ENCODE measurements around the gene PDE8A. TPM values are rescaled to one million over a fixed set of nuclear protein-coding genes. Genes with fewer than 3 reads are reported as not detected.

PDE8A gene
- total RNA-seq, 2 donors from 2014 or later: 19.2 to 23.2 TPM

GRCh38 chr15:85034276-85034675, 52.6 kb downstream of the PDE8A start:
- no peaks in the 10 kb centered on the region for H3K27me3 ChIP-seq
- no peak for DNase-seq (ENCODE audit: low spot score)
- no peaks in the 10 kb centered on the region for H3K9me3 ChIP-seq
- H3K27ac ChIP-seq: no peak overlapping the region
- no peak for TF ChIP-seq CTCF (IDR thresholded peaks at IDR 0.05)
- peaks cover 0 to 52% of the 10 kb centered on the region in 2 donors for H3K4me1 ChIP-seq
- H3K36me3 ChIP-seq: no peaks in the 10 kb centered on the region
- H3K4me3 ChIP-seq: no peak overlapping the region

GRCh38 chr15:85035980-85036379, 54.3 kb downstream of the PDE8A start:
- peaks cover 0 to 39% of the 10 kb centered on the region in 2 donors for H3K4me1 ChIP-seq
- H3K27ac ChIP-seq: no peak overlapping the region
- H3K27me3 ChIP-seq: no peaks in the 10 kb centered on the region
- no peaks in the 10 kb centered on the region for H3K9me3 ChIP-seq
- no peak for TF ChIP-seq CTCF (IDR thresholded peaks at IDR 0.05)
- no peaks in the 10 kb centered on the region for H3K36me3 ChIP-seq
- no peak for DNase-seq (ENCODE audit: low spot score)
- no peak overlapping the region for H3K4me3 ChIP-seq

- Histone ChIP-seq H3K27me3 (no peaks in the 10 kb centered on the region), H3K27ac (no peak overlapping the region), H3K4me1 (peaks cover 0 to 31% of the 10 kb centered on the region in 2 donors), H3K36me3 (no peaks in the 10 kb centered on the region), H3K9me3 (no peaks in the 10 kb centered on the region), H3K4me3 (no peak overlapping the region)
- DNase-seq (ENCODE audit: low spot score): no peak
- no peak for TF ChIP-seq CTCF (IDR thresholded peaks at IDR 0.05)
These were observed 55.1 kb downstream of the PDE8A start for GRCh38 chr15:85036716-85037115.

GRCh38 chr15:85037641-85038040, 56.0 kb downstream of the PDE8A start:
- Histone ChIP-seq H3K27ac (no peak overlapping the region), H3K27me3 (no peaks in the 10 kb centered on the region), H3K36me3 (no peaks in the 10 kb centered on the region), H3K4me3 (no peak overlapping the region), H3K9me3 (no peaks in the 10 kb centered on the region), H3K4me1 (peaks cover 0 to 24% of the 10 kb centered on the region in 2 donors)
- DNase-seq (ENCODE audit: low spot score): no peak
- TF ChIP-seq CTCF (IDR thresholded peaks at IDR 0.05): no peak

- H3K9me3 ChIP-seq: no peaks in the 10 kb centered on the region
- H3K4me1 ChIP-seq: peaks cover 0 to 13% of the 10 kb centered on the region in 2 donors
- no peak for TF ChIP-seq CTCF (IDR thresholded peaks at IDR 0.05)
- no peak overlapping the region for H3K4me3 ChIP-seq
- no peak for DNase-seq (ENCODE audit: low spot score)
- no peak overlapping the region for H3K27ac ChIP-seq
- no peaks in the 10 kb centered on the region for H3K36me3 ChIP-seq
- no peaks in the 10 kb centered on the region for H3K27me3 ChIP-seq
These were observed 59.6 kb downstream of the PDE8A start for GRCh38 chr15:85041230-85041629.

- Histone ChIP-seq H3K36me3 (no peaks in the 10 kb centered on the region), H3K4me3 (no peak overlapping the region), H3K4me1 (peaks cover 0 to 15% of the 10 kb centered on the region in 2 donors), H3K9me3 (no peaks in the 10 kb centered on the region), H3K27me3 (no peaks in the 10 kb centered on the region), H3K27ac (no peak overlapping the region)
- DNase-seq (ENCODE audit: low spot score): no peak
- peak; percentile 45 to 81 for TF ChIP-seq CTCF (IDR thresholded peaks at IDR 0.05)
These were observed 62.7 kb downstream of the PDE8A start for GRCh38 chr15:85044251-85044853.
